Skin of body (tissue), 2 donors: ENCODE data around the gene CCBE1. TPM values are rescaled to one million over a fixed set of nuclear protein-coding genes. Genes with fewer than 3 reads are reported as not detected.

ENCODE experiments used
- DNase-seq: peaks from one replicate; lab custom pipeline; 2025; lab: John Stamatoyannopoulos, UW
- total RNA-seq: library from RNA; depleted of rRNA; stranded (reverse); fragments of >200 nt; gene quantifications from one replicate; pipeline ENCODE4 v1.2.3, GENCODE V29; 2014

The CCBE1 gene
- total RNA-seq, 1 donor from 2014 or later: 9.3 TPM

DNA sequence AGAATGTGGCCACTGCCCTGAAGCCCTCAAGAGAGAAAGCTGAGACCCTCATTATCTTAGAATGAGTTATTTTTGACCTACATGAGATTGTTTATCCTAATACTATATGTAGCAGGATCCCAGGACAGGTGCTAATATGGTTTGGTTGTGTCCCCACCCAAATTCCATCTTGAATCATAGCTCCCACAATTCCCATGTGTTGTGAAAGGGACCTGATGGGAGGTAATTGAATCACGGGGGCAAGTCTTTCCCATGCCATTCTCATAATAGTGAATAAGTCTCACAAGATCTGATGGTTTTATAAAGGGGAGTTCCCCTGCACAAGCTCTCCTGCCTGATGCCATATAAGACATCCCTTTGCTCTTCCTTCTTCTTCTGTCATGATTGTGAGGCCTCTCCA lies 76.8 kb downstream of the CCBE1 start:
- DNase-seq: no peak

DNA sequence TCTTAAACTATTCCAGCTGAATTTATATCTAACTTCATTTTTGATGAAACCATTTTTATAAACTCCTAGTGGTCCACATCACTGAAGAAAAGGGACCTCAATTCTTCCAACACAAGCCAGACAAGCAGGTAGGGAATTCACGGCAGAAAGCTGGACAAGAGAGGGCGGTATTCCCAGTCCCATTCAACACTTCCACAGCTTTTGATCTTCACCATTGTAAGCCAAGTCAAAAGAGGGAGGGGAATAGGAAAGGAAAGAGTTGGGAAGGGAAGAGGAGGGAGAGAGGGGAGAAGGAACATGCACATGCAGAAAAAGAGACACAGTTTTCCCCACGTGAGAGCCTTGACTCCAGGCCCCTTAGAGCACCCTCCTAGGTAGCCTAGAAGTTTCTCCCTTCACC lies 77.4 kb downstream of the CCBE1 start:
- no peak for DNase-seq

DNA sequence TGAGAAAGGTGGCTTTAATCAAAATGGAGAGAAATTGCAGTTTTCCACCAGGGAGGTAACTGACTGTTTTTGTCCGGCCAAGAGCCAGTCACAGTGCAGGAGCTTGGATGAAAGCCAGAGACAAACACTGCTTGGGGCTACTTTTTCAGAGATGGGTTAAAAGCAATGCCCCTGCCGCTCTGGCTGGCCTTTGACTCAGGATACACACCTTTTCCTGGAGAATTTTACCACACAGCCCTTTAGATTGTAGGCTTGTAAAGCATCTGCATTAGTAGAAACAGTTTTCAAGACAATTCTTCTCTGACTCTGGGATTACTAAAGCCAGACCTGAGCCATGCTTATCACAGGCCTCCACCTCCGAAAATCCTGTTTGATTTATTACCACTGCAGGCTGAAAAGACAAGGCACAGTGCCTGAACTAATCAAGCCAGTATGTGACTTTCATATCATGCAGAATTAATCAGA lies 79.7 kb downstream of the CCBE1 start:
- no peak for DNase-seq

DNA sequence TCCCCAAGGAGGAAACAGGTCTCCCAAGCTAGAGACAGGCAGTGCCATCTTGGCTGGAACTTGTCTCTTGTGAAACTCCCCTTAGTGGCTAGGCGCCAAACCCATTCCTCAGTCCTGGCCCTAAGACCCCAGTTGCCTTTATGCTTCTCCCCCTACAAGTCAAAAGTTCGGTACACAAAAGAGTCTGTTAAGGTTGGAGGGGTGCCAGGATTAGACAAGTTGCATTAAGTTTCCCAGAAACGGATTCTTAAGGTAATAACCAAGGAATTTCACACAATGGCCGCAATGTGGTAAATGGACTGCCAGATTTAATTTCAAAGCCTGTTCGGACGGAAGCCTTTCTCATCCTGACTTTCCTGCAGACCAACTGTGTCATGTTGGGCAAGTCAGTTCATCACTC lies 80.7 kb downstream of the CCBE1 start:
- DNase-seq: no peak

DNA sequence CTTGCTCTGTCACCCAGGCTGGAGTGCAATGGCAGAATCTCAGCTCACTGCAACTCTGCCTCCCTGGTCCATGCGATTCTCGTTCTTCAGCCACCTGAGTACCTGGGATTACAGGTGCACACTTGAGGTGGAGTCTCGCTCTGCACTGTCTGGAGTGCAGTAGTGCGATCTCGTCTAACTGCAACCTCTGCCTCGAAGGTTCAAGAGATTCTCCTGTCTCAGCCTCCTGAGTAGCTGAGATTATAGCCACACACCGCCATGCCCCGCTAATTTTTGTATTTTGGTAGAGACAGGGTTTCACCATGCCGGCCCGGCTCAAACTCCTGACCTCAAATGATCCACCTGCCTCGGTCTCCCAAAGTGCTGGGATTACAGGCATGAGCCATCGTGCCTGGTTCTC lies 83.3 kb downstream of the CCBE1 start:
- DNase-seq: no peak

DNA sequence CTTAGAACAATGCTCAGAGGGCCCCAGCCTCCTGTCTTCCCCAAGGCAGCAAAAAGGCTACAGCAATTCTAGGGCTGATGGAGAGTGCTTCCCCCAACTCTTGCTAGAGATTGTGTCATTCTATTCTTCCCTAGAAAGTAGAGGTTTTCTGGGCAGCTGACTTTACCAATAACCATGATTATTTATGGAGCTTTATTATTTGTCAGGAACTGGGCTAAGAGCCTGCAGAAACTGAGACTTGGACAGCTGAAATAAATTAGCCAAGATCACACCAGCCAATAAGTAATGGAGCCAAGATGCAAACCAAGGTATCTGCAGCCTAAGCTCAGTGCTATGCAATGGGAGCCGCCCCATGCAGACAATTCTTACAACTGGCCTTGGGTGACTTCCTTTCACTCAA lies 84.8 kb downstream of the CCBE1 start:
- peak; percentile 96 for DNase-seq

DNA sequence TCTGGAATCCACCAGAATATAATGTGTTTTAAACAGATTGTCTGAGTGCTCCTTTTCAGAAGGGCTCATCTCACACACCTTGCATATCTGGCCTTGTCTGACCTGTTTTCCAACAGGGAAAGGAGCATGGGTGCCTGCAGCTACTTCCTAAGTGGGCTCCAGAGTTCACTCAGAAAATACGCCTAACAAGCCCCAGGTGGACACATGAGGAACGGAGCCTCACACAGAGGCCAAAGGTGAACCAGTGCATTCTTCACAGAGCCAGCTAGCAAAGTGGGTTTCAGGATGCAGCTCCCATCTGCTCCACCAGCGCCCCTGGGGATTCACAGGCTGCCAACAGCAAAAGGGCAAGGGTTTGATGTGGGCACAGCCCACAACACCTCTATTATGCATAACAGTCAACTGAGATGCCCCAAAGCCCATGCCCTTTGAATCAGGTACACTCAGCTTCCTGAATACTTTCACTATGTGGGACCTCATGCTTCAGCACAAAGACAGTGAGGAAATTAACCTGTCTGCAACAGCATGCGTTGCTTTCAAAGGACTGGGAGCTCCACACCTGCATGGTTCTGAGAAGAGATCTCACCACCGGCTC lies 86.6 kb downstream of the CCBE1 start:
- DNase-seq: no peak

DNA sequence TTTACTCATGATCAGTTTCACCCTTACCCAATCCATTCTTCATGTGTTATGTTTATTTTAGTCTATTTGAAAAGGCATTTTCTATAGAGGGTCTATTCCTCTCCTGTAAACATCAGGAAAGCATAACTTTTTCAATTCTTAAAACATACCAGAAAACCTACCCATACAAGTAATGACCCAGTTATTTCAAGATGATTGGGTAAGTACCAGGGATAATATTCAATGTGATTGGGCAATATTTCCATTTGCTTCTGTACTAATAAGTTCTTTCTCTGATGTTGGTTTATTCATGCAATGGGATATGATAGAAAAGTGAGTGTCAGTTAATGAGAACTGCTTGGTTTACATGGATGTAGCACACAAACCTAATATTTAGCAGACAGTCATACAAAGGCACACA lies 87.6 kb downstream of the CCBE1 start:
- DNase-seq: no peak

DNA sequence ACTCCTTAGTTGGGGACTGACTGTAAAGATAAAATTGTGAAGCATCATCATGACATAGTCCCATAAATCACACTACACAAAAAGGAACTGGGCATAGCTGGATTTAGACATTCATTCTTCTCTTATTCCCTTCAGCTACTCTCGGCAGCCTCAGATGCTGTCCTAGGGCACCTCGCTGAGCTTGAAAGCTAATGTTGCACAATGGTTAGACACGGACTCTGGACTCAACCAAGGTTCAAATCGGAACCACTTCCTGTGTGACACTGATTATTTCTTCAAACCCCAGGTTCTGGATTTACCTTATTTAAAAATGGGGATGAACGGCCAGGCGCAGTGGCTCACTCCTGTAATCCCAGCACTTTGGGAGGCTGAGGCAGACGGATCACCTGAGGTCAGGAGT lies 89.8 kb downstream of the CCBE1 start:
- no peak for DNase-seq

DNA sequence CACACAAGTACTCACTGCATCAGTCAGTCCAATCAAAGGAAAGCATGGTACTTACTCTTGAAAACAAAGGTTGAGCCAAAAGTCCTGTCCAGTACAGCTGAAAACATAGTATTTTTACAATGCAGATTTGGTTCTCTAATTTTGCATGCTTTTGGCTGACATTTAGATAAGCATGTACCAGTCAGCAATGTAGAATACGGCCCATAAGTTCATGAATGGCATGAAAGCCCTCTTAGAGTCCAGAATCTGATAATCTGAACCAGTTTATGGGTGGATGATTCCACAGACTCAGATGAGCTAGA lies 90.2 kb downstream of the CCBE1 start:
- no peak for DNase-seq

DNA sequence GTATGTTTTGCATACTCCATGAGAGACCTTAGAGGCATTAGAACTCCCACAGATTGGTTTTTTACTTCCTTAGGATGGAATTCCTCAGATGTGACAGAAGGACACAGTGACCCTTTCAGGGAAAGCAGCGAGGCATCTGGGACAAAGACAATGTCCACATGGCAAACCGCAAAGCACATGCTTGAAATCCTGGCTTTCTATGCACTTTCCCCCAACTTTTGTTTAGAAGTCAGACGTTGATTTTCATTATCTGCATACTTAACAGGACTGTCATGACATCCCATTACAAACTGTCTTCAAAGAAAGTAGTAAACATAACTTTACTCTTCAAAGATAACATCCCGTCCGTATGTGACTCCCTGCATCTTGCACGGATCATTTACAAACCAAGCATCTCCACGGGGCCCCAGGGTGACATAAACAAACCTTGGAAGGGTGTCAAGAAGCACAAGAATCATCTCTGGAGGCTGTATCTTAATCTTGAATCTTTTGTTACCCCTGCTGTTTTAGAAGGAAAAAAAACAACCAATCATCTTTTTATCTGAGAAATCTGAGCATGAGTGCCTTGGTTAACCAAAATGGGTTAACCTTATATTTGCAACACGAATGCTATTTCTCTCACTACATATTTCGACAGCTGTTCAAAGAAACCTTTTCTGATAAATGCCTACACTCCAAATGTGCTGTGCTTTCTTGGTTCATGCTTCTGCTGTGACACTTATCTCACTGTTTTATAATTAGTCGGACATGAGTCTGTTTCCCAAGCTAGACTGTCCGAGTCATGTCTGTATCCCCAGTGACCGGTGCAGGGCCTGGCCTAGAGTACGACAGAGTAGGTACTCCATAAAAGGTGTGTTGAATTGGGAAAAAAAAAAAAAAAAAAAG lies 90.8 kb downstream of the CCBE1 start:
- DNase-seq: no peak

DNA sequence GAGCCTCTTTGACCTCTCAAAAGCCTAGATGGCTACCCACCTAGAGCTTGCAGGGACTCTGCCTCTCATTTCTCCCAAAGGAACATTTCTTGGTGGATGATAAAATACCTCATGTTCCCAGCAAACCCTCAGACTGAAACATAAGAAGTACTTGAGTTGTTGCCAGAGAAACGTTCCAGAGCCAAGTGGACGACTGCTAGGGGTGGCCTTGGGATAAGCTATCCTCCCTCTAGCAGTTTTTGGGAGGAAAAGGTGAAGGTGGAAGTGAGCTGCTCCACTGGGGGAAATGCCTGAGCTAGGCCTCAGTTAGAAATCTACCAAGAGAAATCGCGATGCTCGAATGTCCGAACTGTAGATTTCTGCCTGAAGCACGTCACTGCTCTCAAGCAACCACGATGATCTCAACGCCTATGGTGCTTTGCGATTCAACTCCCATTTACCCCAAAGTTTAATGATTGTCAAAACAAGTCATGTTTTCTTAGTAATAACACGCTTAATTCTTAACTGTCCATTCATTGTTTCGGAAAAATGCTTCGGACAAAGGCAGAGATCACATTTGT lies 91.5 kb downstream of the CCBE1 start:
- DNase-seq: no peak

DNA sequence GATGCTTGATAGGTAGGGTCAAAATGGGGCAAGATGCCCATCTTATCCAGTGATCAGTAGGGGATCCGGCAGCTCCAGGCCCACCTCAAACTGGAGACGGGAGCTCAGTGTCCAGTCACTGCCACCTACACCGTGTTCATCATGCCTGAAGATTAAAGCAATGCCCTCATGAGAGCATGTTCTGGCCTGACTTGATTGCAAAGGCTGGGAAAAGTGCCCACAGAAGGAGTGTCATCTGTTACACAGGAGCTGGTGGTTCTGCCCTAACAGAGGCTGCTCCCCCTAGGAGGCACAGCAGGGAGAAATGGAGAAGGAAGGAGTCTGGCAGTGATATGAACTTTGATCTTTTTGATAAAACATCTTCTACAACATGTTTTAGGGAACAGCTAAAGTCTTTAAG lies 92.3 kb downstream of the CCBE1 start:
- DNase-seq: no peak

DNA sequence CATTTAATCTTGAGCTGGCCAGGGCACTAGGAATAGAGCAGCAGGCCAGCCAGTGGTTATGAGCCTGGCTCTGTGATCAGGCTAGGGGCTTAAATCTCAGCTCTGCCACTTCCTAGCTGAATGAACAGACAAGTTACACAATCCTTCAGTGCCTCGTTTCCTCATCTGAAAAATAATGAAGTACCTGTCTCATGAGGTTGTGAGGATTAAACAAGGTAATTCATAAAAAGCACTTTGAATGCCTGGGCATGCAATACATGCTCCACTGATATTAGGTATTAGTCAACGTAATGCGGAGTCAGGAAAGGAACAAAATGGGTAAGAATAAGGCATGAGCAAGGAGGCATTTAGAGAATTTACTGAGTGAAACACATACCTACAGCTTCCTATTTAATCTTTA lies 100.2 kb downstream of the CCBE1 start:
- DNase-seq: no peak

DNA sequence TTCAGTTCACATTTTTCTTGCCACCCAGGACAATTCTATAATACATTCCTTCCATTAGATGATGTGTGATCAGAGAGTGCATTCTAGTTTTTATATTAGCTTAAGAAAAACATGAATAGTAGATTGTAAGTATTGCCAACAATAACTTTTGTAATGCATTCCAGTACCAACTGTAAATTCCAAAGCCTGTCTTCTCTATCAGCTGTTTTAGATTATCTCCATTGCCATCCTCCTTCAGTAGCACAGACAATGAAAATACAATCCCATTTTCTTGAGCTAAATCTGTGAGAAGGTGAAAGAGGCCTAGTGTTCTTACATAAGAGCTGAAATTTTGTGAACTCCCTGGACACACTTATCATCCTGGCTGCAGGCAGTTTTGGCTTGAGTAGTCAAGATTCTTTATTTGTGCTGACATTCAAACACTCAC lies 103.9 kb downstream of the CCBE1 start:
- peak; percentile 58 for DNase-seq

DNA sequence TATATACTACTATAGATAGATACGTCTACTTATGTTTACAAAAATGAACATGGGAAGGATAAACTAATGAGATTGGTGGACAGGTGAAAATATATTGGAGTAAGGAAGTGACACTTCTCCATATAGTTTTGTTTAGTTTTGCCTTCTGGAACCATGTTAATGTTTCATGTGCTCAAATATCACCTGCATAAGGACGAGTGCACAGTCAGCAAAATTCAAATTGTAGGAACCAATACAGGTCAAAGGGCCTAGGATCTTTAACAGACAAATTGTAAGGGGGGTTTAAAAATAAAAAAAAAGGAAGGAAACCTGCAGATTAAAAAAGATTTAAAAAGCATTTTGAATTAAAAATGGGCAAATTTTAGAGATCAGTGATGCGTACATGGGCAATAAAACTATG lies 104.6 kb downstream of the CCBE1 start:
- no peak for DNase-seq

DNA sequence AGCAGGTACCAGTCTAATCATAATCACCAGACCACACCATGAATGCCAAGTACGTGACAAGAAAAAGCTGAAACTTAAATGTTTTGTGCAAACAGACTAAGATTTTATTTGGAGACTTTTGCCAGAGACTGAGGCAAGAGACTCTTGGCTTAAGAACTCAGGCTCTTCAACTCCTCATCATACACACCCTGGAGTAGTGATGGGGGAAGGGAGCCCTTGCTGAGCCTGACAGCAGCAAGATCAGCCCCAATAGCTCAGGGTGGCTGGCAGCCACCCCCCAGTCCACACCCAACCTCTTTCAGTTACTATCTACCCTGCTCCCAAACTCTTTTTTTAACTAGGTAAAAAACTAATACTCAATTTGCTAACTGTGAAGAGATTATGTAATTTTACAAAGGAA lies 114.8 kb downstream of the CCBE1 start:
- no peak for DNase-seq

DNA sequence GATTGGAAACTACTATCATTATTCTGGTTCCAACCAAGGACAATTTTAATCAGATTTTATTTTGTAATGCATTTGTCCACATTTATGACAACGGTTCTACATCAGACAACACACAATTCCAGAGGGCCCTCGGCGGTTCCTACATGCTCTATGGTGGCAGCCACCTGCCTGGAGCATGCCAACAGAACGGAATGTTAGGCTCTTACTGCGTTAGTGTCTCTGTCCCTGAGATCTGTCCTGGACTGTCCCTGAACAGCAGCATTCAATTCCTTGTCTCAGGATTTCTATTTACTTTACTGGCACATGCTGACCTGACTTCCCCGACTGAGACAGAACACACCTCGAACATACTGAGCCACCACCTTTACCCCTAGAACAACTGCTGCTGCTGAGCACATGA lies 117.7 kb downstream of the CCBE1 start:
- DNase-seq: no peak

DNA sequence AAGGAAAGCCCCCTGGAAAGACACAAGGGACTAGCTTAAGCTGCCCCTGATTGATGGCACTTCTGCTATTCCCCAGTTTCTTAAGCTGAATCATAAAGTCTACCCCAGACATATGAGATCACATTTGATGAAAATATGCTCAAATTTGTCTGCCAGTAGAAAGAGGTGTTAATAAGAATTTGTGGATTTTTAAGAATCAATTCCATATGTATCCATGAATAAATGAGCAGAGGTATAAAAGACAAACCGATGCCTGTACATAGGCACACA lies 119.9 kb downstream of the CCBE1 start:
- DNase-seq: peak; percentile 55

DNA sequence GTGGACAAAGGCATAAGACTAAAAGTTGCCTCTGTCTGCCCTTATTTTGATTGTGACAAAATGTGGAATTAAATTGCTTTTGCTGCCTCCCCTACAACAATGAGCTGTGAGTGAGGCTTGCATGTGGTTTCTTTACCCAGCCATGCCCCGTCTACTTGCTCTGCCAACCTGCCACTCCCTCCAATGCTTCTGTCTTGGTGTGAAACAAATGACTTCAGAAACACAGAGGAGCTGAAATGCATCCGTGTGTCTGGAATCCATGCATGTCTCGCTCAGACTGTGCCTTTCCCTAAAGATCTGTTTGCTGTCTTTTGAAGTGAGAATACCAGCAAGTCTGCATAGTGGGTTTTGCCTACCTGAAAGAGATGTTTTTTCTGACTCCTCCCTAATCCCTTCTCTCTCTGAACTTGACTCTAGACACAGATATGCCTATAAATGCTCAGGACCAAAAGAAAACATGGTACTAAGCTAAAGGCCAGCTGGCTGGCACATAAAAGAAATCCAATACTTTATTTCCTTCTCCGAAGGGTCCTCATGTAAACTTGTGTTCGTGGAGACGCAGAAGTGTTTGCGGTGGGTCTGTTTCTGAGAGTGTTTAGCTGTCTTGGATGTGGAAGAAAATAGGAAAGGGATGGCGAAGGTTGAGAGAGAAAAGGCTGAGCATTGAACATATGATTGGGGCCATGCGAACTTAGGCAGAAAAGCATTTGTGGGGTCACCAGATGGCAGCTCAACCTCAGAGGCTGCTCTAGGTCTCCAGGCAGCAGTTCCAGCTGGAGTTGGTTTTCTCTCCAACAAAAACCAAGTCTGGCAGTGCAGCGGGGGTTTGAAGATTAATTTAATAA lies 120.5 kb downstream of the CCBE1 start:
- DNase-seq: peak; percentile 55

DNA sequence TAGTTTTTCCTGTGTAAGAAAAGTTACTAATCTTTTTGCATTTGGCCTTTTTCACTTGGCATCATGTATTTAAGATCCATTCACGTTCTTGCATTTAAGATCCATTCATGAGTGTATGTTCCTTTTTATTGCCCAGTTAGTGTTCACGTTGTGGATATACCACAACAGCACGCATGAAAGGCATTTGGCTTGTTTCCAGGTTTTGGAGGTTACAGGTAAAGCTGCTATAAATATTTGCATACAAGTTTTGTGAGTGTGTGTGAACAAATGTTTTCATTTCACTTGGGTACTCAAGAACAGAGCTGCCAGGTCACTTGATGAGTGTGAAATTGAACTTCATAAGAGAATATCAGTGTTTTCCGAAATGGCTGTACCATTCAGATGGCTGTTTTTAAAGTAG lies 121.2 kb downstream of the CCBE1 start:
- DNase-seq: no peak

DNA sequence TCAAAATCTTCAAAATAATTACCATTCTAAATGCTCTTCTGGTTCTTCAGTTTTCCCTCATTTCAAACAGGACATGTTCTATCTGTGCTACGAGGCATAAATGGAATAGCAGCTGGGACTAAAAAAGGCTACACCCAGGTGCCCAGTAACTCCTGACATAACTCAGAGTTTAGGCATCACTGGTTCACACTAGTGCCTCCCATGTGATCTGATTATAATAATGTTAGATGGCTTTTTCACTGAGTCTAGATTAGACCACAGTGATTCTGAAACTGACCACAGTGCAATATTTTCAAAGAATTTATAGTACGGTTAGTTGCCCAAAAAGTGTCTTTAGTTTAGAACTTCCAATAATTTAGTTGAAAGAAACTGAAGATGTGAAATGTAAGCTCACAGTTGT lies 123.3 kb downstream of the CCBE1 start:
- no peak for DNase-seq
